Measurements from ENCODE around the gene LHX4.

The LHX4 gene

GRCh38 chr1:180186831-180187230 lies 43.2 kb upstream of the LHX4 start:
- no peak for TF ChIP-seq TCF12 (IDR thresholded peaks at IDR 0.05; ENCODE audit: low read depth)
- no peak for TF ChIP-seq EP300 (IDR thresholded peaks at IDR 0.05; ENCODE audit: borderline replicate concordance)
- no peak for TF ChIP-seq USF1 (IDR thresholded peaks at IDR 0.05)
- no peak for TF ChIP-seq CREB1 (IDR thresholded peaks at IDR 0.05; ENCODE audit: low read depth)
- TF ChIP-seq CEBPB (IDR thresholded peaks at IDR 0.05): no peak
- TF ChIP-seq, protein P1, sequence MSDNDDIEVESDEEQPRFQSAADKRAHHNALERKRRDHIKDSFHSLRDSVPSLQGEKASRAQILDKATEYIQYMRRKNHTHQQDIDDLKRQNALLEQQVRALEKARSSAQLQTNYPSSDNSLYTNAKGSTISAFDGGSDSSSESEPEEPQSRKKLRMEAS (IDR thresholded peaks at IDR 0.05): no peak
- TF ChIP-seq NFIC (IDR thresholded peaks at IDR 0.05): no peak
- TF ChIP-seq, protein P2, sequence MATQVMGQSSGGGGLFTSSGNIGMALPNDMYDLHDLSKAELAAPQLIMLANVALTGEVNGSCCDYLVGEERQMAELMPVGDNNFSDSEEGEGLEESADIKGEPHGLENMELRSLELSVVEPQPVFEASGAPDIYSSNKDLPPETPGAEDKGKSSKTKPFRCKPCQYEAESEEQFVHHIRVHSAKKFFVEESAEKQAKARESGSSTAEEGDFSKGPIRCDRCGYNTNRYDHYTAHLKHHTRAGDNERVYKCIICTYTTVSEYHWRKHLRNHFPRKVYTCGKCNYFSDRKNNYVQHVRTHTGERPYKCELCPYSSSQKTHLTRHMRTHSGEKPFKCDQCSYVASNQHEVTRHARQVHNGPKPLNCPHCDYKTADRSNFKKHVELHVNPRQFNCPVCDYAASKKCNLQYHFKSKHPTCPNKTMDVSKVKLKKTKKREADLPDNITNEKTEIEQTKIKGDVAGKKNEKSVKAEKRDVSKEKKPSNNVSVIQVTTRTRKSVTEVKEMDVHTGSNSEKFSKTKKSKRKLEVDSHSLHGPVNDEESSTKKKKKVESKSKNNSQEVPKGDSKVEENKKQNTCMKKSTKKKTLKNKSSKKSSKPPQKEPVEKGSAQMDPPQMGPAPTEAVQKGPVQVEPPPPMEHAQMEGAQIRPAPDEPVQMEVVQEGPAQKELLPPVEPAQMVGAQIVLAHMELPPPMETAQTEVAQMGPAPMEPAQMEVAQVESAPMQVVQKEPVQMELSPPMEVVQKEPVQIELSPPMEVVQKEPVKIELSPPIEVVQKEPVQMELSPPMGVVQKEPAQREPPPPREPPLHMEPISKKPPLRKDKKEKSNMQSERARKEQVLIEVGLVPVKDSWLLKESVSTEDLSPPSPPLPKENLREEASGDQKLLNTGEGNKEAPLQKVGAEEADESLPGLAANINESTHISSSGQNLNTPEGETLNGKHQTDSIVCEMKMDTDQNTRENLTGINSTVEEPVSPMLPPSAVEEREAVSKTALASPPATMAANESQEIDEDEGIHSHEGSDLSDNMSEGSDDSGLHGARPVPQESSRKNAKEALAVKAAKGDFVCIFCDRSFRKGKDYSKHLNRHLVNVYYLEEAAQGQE (IDR thresholded peaks at IDR 0.05; ENCODE audit: low read depth): no peak
- no peak for TF ChIP-seq EGR1 (IDR thresholded peaks at IDR 0.05)

GRCh38 chr1:180187626-180188025 lies 42.4 kb upstream of the LHX4 start:
- TF ChIP-seq, protein P1 (IDR thresholded peaks at IDR 0.05): no peak
- TF ChIP-seq YY1 (IDR thresholded peaks at IDR 0.05; ENCODE audit: low read depth) (no peak), ZBTB7A (IDR thresholded peaks at IDR 0.05; ENCODE audit: low read depth) (no peak), EP300 (IDR thresholded peaks at IDR 0.05; ENCODE audit: borderline replicate concordance) (no peak), TEAD4 (IDR thresholded peaks at IDR 0.05) (no peak), CEBPB (IDR thresholded peaks at IDR 0.05) (no peak), EGR1 (IDR thresholded peaks at IDR 0.05) (no peak), CREB1 (IDR thresholded peaks at IDR 0.05; ENCODE audit: low read depth) (no peak), NFIC (IDR thresholded peaks at IDR 0.05) (no peak), USF1 (IDR thresholded peaks at IDR 0.05) (no peak), TCF12 (IDR thresholded peaks at IDR 0.05; ENCODE audit: low read depth) (no peak), FOXM1 (IDR thresholded peaks at IDR 0.05; ENCODE audit: borderline replicate concordance, low read depth) (no peak), RAD21 (IDR thresholded peaks at IDR 0.05; ENCODE audit: low read depth) (no peak), TAF1 (IDR thresholded peaks at IDR 0.05; ENCODE audit: low read depth) (no peak)
- TF ChIP-seq, protein P2 (IDR thresholded peaks at IDR 0.05; ENCODE audit: low read depth): no peak

DNA sequence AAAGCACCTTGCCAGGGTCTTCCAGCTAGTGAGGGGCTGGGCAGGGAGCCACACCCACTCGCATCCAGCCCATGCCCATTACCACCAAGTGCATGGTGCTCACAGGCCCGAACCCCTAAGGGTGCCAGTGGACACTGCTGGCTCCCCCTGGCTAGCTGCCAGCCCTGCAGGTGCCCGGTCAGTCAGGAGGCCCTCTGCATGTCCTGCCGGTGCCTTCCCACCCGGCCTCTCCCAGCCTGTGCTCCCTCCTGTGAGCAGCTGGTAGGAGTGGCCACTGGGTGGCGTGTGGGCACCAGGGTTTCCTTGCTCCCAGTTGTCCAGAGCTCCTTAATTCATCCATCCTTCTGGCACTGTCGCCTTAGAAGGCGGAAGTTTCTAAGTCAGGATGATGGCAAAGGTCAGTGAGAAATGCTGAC lies 42.0 kb upstream of the LHX4 start:
- TF ChIP-seq RAD21 (IDR thresholded peaks at IDR 0.05; ENCODE audit: low read depth) (peak; percentile 82), USF1 (IDR thresholded peaks at IDR 0.05) (no peak), NFIC (IDR thresholded peaks at IDR 0.05) (peak; percentile 35; the same call in 1 of the 2 replicates)
- TF ChIP-seq, protein P1 (IDR thresholded peaks at IDR 0.05): 0 out of 2 replicates have a peak, but pooled peaks have one; percentile 22

GRCh38 chr1:180188684-180189175 lies 41.3 kb upstream of the LHX4 start:
- TF ChIP-seq, protein P2 (IDR thresholded peaks at IDR 0.05; ENCODE audit: low read depth): no peak
- TF ChIP-seq TAF1 (IDR thresholded peaks at IDR 0.05; ENCODE audit: low read depth): no peak
- TF ChIP-seq ZBTB7A (IDR thresholded peaks at IDR 0.05; ENCODE audit: low read depth): no peak
- TF ChIP-seq CEBPB (IDR thresholded peaks at IDR 0.05): no peak
- TF ChIP-seq USF1 (IDR thresholded peaks at IDR 0.05): no peak
- TF ChIP-seq CREB1 (IDR thresholded peaks at IDR 0.05; ENCODE audit: low read depth): no peak
- TF ChIP-seq RAD21 (IDR thresholded peaks at IDR 0.05; ENCODE audit: low read depth): no peak

All from Ishikawa (cell line).